K562 (cell line): Measurements from ENCODE around the gene MYPN. TPM values are rescaled to one million over a fixed set of nuclear protein-coding genes. Genes with fewer than 3 reads are reported as not detected.

Experiments
- ATAC-seq: fragments of 200-7000 bp; cut with Tn5 transposase; 3 replicates; pipeline ENCODE4 v1.9.1; 2020; ENCODE audit warnings: moderate library complexity
- BruUV-seq: library from RNA; stranded (reverse); fragments of 400-500 nt; replicated peaks from 2 replicates; lab custom pipeline; 2021; lab: Mats Ljungman, UMichigan
- CTCF ChIA-PET: fragments of 300-600 bp; formaldehyde crosslinking; extraction: SDS; loops from one replicate; lab custom pipeline; 2021; ENCODE audit warnings: low intra/inter-chr PET ratio; lab: Yijun Ruan, JAX
- POLR2A ChIA-PET: fragments of 300-600, 350-650 bp; sonication (Branson Sonifier 250); formaldehyde crosslinking; extraction: SDS; loops from one replicate; lab custom pipeline; 2021; ENCODE audit warnings: antibody characterized with exemption, inconsistent platforms; lab: Yijun Ruan, JAX
- DNase-seq, 4 experiments: peaks; one replicate each; pipeline versions ENCODE4 v3.0.0 to v3.0.0-alpha.2; 2011 to 2018; ENCODE audit warnings: low spot score in 3 of 4, mixed read lengths in 3 of 4; ENCODE audit errors: extremely low read depth in 1 of 4
- FAIRE-seq: peaks from 2 replicates; lab custom pipeline; 2011; peaks lifted over from hg19 to GRCh38; lab: Jason Lieb, UNC
- H2AFZ ChIP-seq: 2 replicates; pipeline ENCODE4 v1.6.0; 2011; ENCODE audit warnings: low read depth, low read length, control low read depth, inconsistent platforms
- H3K27ac ChIP-seq: fragments of 200-600 bp; 3 replicates; pipeline ENCODE4 v1.8.0; 2011; ENCODE audit warnings: low read depth, mild to moderate bottlenecking, control low read depth, inconsistent platforms, low read length, moderate library complexity, mixed read lengths; ENCODE audit errors: extremely low read depth
- H3K27me3 ChIP-seq, 2 experiments: fragments of 300-600 bp in 1 of 2; 2 replicates in 1 of 2; 3 replicates in 1 of 2; pipeline versions ENCODE4 v1.6.0 to v1.8.0; 2011; ENCODE audit warnings: inconsistent platforms in 2 of 2, low read length in 2 of 2, mild to moderate bottlenecking in 1 of 2, mixed read lengths in 1 of 2, moderate library complexity in 1 of 2; ENCODE audit not compliant: control insufficient read depth in 2 of 2, insufficient read depth in 2 of 2
- H3K36me3 ChIP-seq: fragments of 300-600 bp; 3 replicates; pipeline ENCODE4 v1.8.0; 2011; ENCODE audit warnings: mild to moderate bottlenecking, low read length, inconsistent platforms; ENCODE audit not compliant: control insufficient read depth, insufficient read depth
- H3K4me1 ChIP-seq, 2 experiments: fragments of 200-600 bp in 1 of 2; replicated peaks in 1 of 2; 2 replicates in 1 of 2; 3 replicates in 1 of 2; pipeline versions ENCODE4 v1.5.1 to v1.8.0; 2011; ENCODE audit warnings: inconsistent platforms in 2 of 2, low read length in 2 of 2, mild to moderate bottlenecking in 1 of 2, mixed read lengths in 1 of 2, moderate library complexity in 1 of 2; ENCODE audit not compliant: control insufficient read depth in 2 of 2, insufficient read depth in 2 of 2
- H3K4me2 ChIP-seq: 2 replicates; pipeline ENCODE4 v1.6.1; 2011; ENCODE audit warnings: low read length, control low read depth, inconsistent platforms, mixed read lengths; ENCODE audit not compliant: insufficient read depth
- H3K4me3 ChIP-seq: fragments of 200-600 bp; sonication (generic), shearing (Covaris generic); 2 replicates; pipeline ENCODE4 v1.5.1; 2016; ENCODE audit warnings: control low read depth, inconsistent platforms
- H3K79me2 ChIP-seq: fragments of 200-600 bp; 3 replicates; pipeline ENCODE4 v1.8.0; 2011; ENCODE audit warnings: low read length, inconsistent platforms; ENCODE audit not compliant: control insufficient read depth, insufficient read depth
- H3K9ac ChIP-seq, 2 experiments: 2 replicates each; pipeline versions ENCODE4 v1.6.0 to v1.6.1; 2011; ENCODE audit warnings: low read depth in 2 of 2, low read length in 2 of 2, control low read depth in 1 of 2, inconsistent platforms in 1 of 2, mild to moderate bottlenecking in 1 of 2, mixed read lengths in 1 of 2; ENCODE audit not compliant: insufficient read depth in 1 of 2
- H3K9me1 ChIP-seq: one replicate; pipeline ENCODE4 v1.6.0; 2011; ENCODE audit warnings: inconsistent platforms, mild to moderate bottlenecking, low read length, moderate library complexity; ENCODE audit not compliant: control insufficient read depth, insufficient read depth
- H3K9me3 ChIP-seq: replicated peaks from 2 replicates; pipeline ENCODE4 v1.5.1; 2011; ENCODE audit warnings: low read depth, low read length, inconsistent platforms; ENCODE audit not compliant: control insufficient read depth, insufficient read depth
- H4K20me1 ChIP-seq: replicated peaks from 2 replicates; pipeline ENCODE4 v1.6.1; 2011; ENCODE audit warnings: low read length, inconsistent platforms, mixed read lengths; ENCODE audit not compliant: control insufficient read depth, insufficient read depth
- FOXP4 ChIP-seq: sonication (generic); formaldehyde crosslinking; IDR thresholded peaks from 2 replicates; pipeline ENCODE4 v1.8.0; 2022; ENCODE audit warnings: mild to moderate bottlenecking, missing genetic modification reagents, borderline replicate concordance
- KLF6 ChIP-seq: fragments of 250-450 bp; sonication (Bioruptor Pico); IDR thresholded peaks from 2 replicates; pipeline ENCODE4 v1.4.0; 2020; ENCODE audit warnings: mild to moderate bottlenecking, moderate library complexity, borderline replicate concordance
- MAFF ChIP-seq: IDR thresholded peaks from 2 replicates; pipeline ENCODE4 v1.6.1; 2012; ENCODE audit warnings: low read length, improper control_type of control experiment
- MBD2 ChIP-seq: sonication (generic); IDR thresholded peaks from 2 replicates; pipeline ENCODE4 v1.6.1; 2016; ENCODE audit warnings: low read depth, borderline replicate concordance
- NFATC3 ChIP-seq: fragments of 450-650 bp; IDR thresholded peaks from 2 replicates; pipeline ENCODE4 v1.6.1; 2017; ENCODE audit warnings: mild to moderate bottlenecking
- NR0B1 ChIP-seq: fragments of 450-650 bp; IDR thresholded peaks from one replicate; pipeline ENCODE4 v1.6.1; 2018; ENCODE audit warnings: mild to moderate bottlenecking, moderate library complexity; ENCODE audit not compliant: partially characterized antibody
- RFX5 ChIP-seq: IDR thresholded peaks from 2 replicates; pipeline ENCODE4 v1.6.1; 2011; ENCODE audit warnings: low read depth, mild to moderate bottlenecking, improper control_type of control experiment, low read length
- ZBTB12 ChIP-seq: fragments of 250-450 bp; sonication (Bioruptor Pico); IDR thresholded peaks from 2 replicates; pipeline ENCODE4 v1.4.0; 2020
- ZNF140 ChIP-seq: fragments of 250-450 bp; sonication (Bioruptor Pico); IDR thresholded peaks from 2 replicates; pipeline ENCODE4 v1.8.0; 2021; ENCODE audit warnings: moderate library complexity, mild to moderate bottlenecking, inconsistent platforms
- ZNF398 ChIP-seq: fragments of 250-450 bp; sonication (Bioruptor Pico); IDR thresholded peaks from 2 replicates; pipeline ENCODE4 v1.8.0; 2021; ENCODE audit warnings: moderate library complexity, mild to moderate bottlenecking, inconsistent platforms
- ZNF778 ChIP-seq: fragments of 450-650 bp; formaldehyde crosslinking; IDR thresholded peaks from 2 replicates; pipeline ENCODE4 v1.4.0; 2020; ENCODE audit warnings: mild to moderate bottlenecking, moderate library complexity
- ZSCAN29 ChIP-seq: fragments of 450-650 bp; IDR thresholded peaks from 2 replicates; pipeline ENCODE4 v1.6.1; 2017
- WGBS: fragments of 100-300 bp; shearing (Covaris generic); methylation state at CpG from one replicate; pipeline ENCODE4 v1.1.6; 2016; ENCODE audit warnings: low coverage, mixed read lengths; ENCODE audit not compliant: insufficient coverage; ENCODE audit errors: missing lambda C conversion rate; 5-methylcytosine and 5-hydroxymethylcytosine counted together
- in situ Hi-C: fragments of 300-500 bp; cut with MboI; formaldehyde crosslinking; loops from 4 replicates; pipeline ENCODE4 v1.15.0; 2018; ENCODE audit warnings: inconsistent platforms, mixed read lengths
- intact Hi-C: fragments of 100-400 bp; cut with micrococcal nuclease; formaldehyde crosslinking; loops from 2 replicates; pipeline ENCODE4 v1.14.2; 2022
- polyA plus RNA-seq, 8 experiments: library from polyadenylated mRNA; depleted of rRNA in 4 of 8; stranded (reverse) in 5 of 8; unstranded in 3 of 8; fragments of >200 nt; fragmentation: Nextera tagmentation in 2 of 8; fragmentation: Illumina TruSeq in 1 of 8; extraction: Ambion mirVana in 2 of 8; extraction: Trizol in 1 of 8; gene quantifications; 2 replicates each; pipeline versions ENCODE4 v1.2.1 to v1.2.3, GENCODE V29; 2011 to 2014; ENCODE audit warnings: inconsistent platforms in 1 of 8, missing spikeins in 1 of 8
- total RNA-seq, 7 experiments: library from RNA; depleted of rRNA in 6 of 7; stranded (reverse); fragments of >200 nt in 6 of 7; fragmentation: Illumina TruSeq in 2 of 7; extraction: Trizol in 2 of 7; gene quantifications; 2 replicates each; pipeline versions ENCODE4 v1.2.1 to v1.2.3, GENCODE V29; 2011 to 2021; ENCODE audit warnings: low replicate concordance in 1 of 7

Gene MYPN
- total and polyA plus RNA-seq, 9 of the 15 experiments (the other 6 are each of a cell fraction or from before 2014, with no cell fraction given): not detected

- H3K27ac ChIP-seq: no peak overlapping the region
- in situ Hi-C loops: no loop called here
- CTCF ChIA-PET: no interaction called here
Observed at GRCh38 chr10:68086011-68086410, 23.3 kb upstream of the MYPN start.

More at GRCh38 chr10:68086011-68086410, 23.3 kb upstream of the MYPN start:
- DNase-seq (no peak), FAIRE-seq (no peak), ATAC-seq (no peak)
- Histone ChIP-seq H3K36me3 (no peaks in the 10 kb centered on the region), H3K27me3 (peaks cover 0 to 3% of the 10 kb centered on the region in 2 experiments; a peak in 2 of 5 replicates), H3K9ac (no peak overlapping the region), H3K4me2 (no peak overlapping the region), H3K79me2 (no peaks in the 10 kb centered on the region), H3K4me3 (no peak overlapping the region), H2AFZ (no peak overlapping the region), H3K9me3 (no peaks in the 10 kb centered on the region), H3K4me1 (no peaks in the 10 kb centered on the region), H3K9me1 (no peaks in the 10 kb centered on the region), H4K20me1 (no peaks in the 10 kb centered on the region)
- POLR2A ChIA-PET: interaction anchor here (0.7 kb wide), 1 partner anchor 31 kb away, joined by 3 read pairs; no protein-coding TSS in a partner anchor
- no peak for TF ChIP-seq ZNF398 (CRISPR knock-in tag)
- TF ChIP-seq FOXP4 (CRISPR knock-in tag): no peak
- TF ChIP-seq ZSCAN29: no peak
- no peak for TF ChIP-seq ZBTB12 (CRISPR knock-in tag)
- TF ChIP-seq MBD2: no peak
- no peak for TF ChIP-seq NFATC3
- no peak for TF ChIP-seq NR0B1
- no peak for TF ChIP-seq ZNF140
- no peak for TF ChIP-seq KLF6 (CRISPR knock-in tag)
- TF ChIP-seq MAFF: no peak
- TF ChIP-seq ZNF778 (CRISPR knock-in tag): no peak
- no peak for TF ChIP-seq RFX5
- whole genome bisulfite sequencing: 13% methylated on average over 2 of the region's 2 CpGs
- BruUV-seq: no TSS peak
- intact Hi-C loops: no loop called here
